ENCODE results near the gene REEP3. TPM values are rescaled to one million over a fixed set of nuclear protein-coding genes. Genes with fewer than 3 reads are reported as not detected.

Gene REEP3
- total and polyA plus RNA-seq, 2 of the 8 experiments (the other 6 are each of a cell fraction or from before 2014, with no cell fraction given), result 5.8 to 31.5 TPM

GRCh38 chr10:63504145-63504881 lies 16.9 kb upstream of the REEP3 start (continued):
- TF ChIP-seq, protein P1, sequence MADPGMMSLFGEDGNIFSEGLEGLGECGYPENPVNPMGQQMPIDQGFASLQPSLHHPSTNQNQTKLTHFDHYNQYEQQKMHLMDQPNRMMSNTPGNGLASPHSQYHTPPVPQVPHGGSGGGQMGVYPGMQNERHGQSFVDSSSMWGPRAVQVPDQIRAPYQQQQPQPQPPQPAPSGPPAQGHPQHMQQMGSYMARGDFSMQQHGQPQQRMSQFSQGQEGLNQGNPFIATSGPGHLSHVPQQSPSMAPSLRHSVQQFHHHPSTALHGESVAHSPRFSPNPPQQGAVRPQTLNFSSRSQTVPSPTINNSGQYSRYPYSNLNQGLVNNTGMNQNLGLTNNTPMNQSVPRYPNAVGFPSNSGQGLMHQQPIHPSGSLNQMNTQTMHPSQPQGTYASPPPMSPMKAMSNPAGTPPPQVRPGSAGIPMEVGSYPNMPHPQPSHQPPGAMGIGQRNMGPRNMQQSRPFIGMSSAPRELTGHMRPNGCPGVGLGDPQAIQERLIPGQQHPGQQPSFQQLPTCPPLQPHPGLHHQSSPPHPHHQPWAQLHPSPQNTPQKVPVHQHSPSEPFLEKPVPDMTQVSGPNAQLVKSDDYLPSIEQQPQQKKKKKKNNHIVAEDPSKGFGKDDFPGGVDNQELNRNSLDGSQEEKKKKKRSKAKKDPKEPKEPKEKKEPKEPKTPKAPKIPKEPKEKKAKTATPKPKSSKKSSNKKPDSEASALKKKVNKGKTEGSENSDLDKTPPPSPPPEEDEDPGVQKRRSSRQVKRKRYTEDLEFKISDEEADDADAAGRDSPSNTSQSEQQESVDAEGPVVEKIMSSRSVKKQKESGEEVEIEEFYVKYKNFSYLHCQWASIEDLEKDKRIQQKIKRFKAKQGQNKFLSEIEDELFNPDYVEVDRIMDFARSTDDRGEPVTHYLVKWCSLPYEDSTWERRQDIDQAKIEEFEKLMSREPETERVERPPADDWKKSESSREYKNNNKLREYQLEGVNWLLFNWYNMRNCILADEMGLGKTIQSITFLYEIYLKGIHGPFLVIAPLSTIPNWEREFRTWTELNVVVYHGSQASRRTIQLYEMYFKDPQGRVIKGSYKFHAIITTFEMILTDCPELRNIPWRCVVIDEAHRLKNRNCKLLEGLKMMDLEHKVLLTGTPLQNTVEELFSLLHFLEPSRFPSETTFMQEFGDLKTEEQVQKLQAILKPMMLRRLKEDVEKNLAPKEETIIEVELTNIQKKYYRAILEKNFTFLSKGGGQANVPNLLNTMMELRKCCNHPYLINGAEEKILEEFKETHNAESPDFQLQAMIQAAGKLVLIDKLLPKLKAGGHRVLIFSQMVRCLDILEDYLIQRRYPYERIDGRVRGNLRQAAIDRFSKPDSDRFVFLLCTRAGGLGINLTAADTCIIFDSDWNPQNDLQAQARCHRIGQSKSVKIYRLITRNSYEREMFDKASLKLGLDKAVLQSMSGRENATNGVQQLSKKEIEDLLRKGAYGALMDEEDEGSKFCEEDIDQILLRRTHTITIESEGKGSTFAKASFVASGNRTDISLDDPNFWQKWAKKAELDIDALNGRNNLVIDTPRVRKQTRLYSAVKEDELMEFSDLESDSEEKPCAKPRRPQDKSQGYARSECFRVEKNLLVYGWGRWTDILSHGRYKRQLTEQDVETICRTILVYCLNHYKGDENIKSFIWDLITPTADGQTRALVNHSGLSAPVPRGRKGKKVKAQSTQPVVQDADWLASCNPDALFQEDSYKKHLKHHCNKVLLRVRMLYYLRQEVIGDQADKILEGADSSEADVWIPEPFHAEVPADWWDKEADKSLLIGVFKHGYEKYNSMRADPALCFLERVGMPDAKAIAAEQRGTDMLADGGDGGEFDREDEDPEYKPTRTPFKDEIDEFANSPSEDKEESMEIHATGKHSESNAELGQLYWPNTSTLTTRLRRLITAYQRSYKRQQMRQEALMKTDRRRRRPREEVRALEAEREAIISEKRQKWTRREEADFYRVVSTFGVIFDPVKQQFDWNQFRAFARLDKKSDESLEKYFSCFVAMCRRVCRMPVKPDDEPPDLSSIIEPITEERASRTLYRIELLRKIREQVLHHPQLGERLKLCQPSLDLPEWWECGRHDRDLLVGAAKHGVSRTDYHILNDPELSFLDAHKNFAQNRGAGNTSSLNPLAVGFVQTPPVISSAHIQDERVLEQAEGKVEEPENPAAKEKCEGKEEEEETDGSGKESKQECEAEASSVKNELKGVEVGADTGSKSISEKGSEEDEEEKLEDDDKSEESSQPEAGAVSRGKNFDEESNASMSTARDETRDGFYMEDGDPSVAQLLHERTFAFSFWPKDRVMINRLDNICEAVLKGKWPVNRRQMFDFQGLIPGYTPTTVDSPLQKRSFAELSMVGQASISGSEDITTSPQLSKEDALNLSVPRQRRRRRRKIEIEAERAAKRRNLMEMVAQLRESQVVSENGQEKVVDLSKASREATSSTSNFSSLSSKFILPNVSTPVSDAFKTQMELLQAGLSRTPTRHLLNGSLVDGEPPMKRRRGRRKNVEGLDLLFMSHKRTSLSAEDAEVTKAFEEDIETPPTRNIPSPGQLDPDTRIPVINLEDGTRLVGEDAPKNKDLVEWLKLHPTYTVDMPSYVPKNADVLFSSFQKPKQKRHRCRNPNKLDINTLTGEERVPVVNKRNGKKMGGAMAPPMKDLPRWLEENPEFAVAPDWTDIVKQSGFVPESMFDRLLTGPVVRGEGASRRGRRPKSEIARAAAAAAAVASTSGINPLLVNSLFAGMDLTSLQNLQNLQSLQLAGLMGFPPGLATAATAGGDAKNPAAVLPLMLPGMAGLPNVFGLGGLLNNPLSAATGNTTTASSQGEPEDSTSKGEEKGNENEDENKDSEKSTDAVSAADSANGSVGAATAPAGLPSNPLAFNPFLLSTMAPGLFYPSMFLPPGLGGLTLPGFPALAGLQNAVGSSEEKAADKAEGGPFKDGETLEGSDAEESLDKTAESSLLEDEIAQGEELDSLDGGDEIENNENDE (IDR thresholded peaks at IDR 0.05; ENCODE audit: insufficient replicate concordance, low read length), result no peak
- TF ChIP-seq SP1 (IDR thresholded peaks at IDR 0.05; ENCODE audit: low read depth, low read length), result peak; percentile 78; the same call in 1 of the 2 replicates

Data from H1 (cell line).